Kidney (tissue), 14 donors: ENCODE measurements around the gene PCYOX1L. TPM values are rescaled to one million over a fixed set of nuclear protein-coding genes. Genes with fewer than 3 reads are reported as not detected.

Experiments used
- DNase-seq, 5 donors: peaks; one replicate each; pipeline ENCODE4 v3.0.0-alpha.2; 2013 to 2020
- FAIRE-seq: peaks from 2 replicates; lab custom pipeline; 2012; peaks lifted over from hg19 to GRCh38; lab: Jason Lieb, UNC
- H3K27ac ChIP-seq, 2 donors: one replicate each; pipeline ENCODE4 v1.7.0; 2013; ENCODE audit warnings: low read depth in 2 of 2, low read length in 2 of 2, inconsistent platforms in 1 of 2
- H3K27me3 ChIP-seq: one replicate; pipeline ENCODE4 v1.7.1; 2013; ENCODE audit warnings: low read length, inconsistent platforms; ENCODE audit not compliant: control insufficient read depth, insufficient read depth
- H3K36me3 ChIP-seq, 3 donors: one replicate each; pipeline versions ENCODE4 v1.7.0 to v1.7.1; 2013; ENCODE audit warnings: low read length in 3 of 3, control low read depth in 1 of 3, inconsistent platforms in 1 of 3; ENCODE audit not compliant: insufficient read depth in 3 of 3, control insufficient read depth in 2 of 3
- H3K4me1 ChIP-seq, 3 donors: one replicate each; pipeline versions ENCODE4 v1.7.0 to v1.7.1; 2013; ENCODE audit warnings: low read length in 3 of 3, inconsistent platforms in 1 of 3, low read depth in 1 of 3; ENCODE audit not compliant: control insufficient read depth in 2 of 3, insufficient read depth in 2 of 3
- H3K4me3 ChIP-seq, 3 donors: one replicate each; pipeline versions ENCODE4 v1.7.0 to v1.8.1; 2013; ENCODE audit warnings: low read length in 3 of 3, control low read depth in 1 of 3, inconsistent platforms in 1 of 3
- H3K9ac ChIP-seq, 3 donors: one replicate each; pipeline versions ENCODE4 v1.7.0 to v1.7.1; 2013; ENCODE audit warnings: low read length in 3 of 3, control low read depth in 1 of 3, inconsistent platforms in 1 of 3
- H3K9me3 ChIP-seq, 3 donors: one replicate each; pipeline versions ENCODE4 v1.7.0 to v1.7.1; 2013; ENCODE audit warnings: low read length in 3 of 3, control low read depth in 1 of 3, inconsistent platforms in 1 of 3; ENCODE audit not compliant: control insufficient read depth in 2 of 3, insufficient read depth in 1 of 3
- intact Hi-C: fragments of 100-400 bp; cut with DNase I; formaldehyde crosslinking; loops from one replicate; pipeline ENCODE4 v1.11.1; 2022
- polyA plus RNA-seq: library from polyadenylated mRNA; stranded (reverse); fragments of 350-450 nt; fragmentation: Illumina TruSeq; extraction: RNeasy Lipid Tissue Mini Kit (QIAGEN cat#74804); gene quantifications from one replicate; pipeline ENCODE4 v1.2.3, GENCODE V29; 2014; ENCODE audit warnings: low read depth, low replicate concordance; ENCODE audit not compliant: insufficient read depth
- total RNA-seq: library from RNA; stranded (reverse); fragmentation: NEBNext Ultra II Directional; extraction: Animal tissue kit (Norgen Biotek cat#: 25700); gene quantifications from one replicate; pipeline ENCODE4 v1.2.1, GENCODE V29; 2021
- TF ChIP-seq, protein P1 (sequence below): IDR thresholded peaks from 3 replicates; pipeline ENCODE4 v1.5.1; 2012; ENCODE audit warnings: mild to moderate bottlenecking, moderate library complexity, borderline replicate concordance; ENCODE audit not compliant: insufficient read depth; ENCODE audit errors: extremely low read depth
- donor health status: control.
- donor health status: control.
- donor health status: control.
- donor health status: control.
- donor health status: control.
- donor health status: DM: yes; HTN: yes; CAD: no.
- donor health status: Normal renal cell carcinoma (clear cell type).

Gene PCYOX1L
- total and polyA plus RNA-seq, 2 donors from 2014 or later, result 7.2 to 9.0 TPM

DNA sequence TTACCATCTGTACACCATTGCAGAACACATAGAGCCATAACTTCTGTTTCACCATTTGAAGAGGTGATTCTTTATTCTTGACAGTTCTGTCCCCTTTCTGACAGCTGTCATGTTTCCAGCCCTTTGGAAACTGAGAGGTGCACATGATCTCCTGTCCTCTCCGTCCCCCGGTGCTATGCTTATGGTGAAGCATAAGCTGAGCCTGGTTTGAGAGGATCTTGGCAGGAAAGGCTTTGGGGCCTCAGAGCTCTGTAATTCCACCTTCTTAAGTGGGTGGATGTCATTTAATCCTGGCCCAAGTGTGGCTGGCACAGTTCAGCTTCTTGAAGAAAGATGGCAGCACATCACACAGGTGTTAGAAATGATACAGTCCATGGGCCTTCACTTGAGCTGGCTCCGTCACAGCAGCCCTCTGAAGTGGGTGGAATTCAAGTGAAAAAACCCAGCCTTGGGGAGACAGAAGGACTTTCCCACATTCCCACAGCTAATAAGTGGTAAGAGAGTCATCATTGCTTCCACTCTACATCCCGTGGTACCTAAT, 43.2 kb upstream of the PCYOX1L start:
- Histone ChIP-seq H3K4me3 (no peak overlapping the region), H3K4me1 (peaks cover 0 to 11% (median 0%) of the 10 kb centered on the region in 3 donors), H3K36me3 (no peaks in the 10 kb centered on the region), H3K27ac (no peak overlapping the region), H3K27me3 (no peaks in the 10 kb centered on the region), H3K9ac (no peak overlapping the region), H3K9me3 (no peaks in the 10 kb centered on the region)
- DNase-seq (no peak), FAIRE-seq (no peak)
- intact Hi-C loops, result no loop called here
- TF ChIP-seq, protein P1, sequence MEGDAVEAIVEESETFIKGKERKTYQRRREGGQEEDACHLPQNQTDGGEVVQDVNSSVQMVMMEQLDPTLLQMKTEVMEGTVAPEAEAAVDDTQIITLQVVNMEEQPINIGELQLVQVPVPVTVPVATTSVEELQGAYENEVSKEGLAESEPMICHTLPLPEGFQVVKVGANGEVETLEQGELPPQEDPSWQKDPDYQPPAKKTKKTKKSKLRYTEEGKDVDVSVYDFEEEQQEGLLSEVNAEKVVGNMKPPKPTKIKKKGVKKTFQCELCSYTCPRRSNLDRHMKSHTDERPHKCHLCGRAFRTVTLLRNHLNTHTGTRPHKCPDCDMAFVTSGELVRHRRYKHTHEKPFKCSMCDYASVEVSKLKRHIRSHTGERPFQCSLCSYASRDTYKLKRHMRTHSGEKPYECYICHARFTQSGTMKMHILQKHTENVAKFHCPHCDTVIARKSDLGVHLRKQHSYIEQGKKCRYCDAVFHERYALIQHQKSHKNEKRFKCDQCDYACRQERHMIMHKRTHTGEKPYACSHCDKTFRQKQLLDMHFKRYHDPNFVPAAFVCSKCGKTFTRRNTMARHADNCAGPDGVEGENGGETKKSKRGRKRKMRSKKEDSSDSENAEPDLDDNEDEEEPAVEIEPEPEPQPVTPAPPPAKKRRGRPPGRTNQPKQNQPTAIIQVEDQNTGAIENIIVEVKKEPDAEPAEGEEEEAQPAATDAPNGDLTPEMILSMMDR, result no peak

DNA sequence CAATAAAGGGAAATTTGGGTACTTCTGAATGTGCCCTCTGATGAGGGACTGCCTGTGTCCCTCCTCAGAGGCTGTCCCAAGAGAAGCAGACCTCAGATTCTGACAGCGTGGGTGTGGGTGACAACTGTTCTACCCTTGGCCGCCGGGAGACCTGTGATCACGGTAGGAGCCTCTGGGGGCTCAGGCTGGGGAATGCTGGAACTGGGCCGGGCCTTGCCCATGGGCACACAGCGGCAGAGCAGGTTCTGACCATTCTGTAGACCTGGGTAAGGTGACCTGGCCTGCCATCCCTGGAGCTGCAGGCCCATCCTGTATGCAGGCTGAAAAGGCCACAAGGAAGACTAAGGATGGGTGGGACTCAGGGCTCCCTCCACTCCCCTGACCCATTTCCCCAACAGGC, 42.1 kb upstream of the PCYOX1L start:
- Histone ChIP-seq H3K4me3 (no peak overlapping the region), H3K9ac (no peak overlapping the region), H3K27ac (no peak overlapping the region), H3K4me1 (peaks cover 0 to 20% (median 9%) of the 10 kb centered on the region in 3 donors), H3K36me3 (no peaks in the 10 kb centered on the region), H3K9me3 (no peaks in the 10 kb centered on the region), H3K27me3 (no peaks in the 10 kb centered on the region)
- DNase-seq (no peak), FAIRE-seq (no peak)
- intact Hi-C loops, result no loop called here
- TF ChIP-seq, protein P1, result no peak

DNA sequence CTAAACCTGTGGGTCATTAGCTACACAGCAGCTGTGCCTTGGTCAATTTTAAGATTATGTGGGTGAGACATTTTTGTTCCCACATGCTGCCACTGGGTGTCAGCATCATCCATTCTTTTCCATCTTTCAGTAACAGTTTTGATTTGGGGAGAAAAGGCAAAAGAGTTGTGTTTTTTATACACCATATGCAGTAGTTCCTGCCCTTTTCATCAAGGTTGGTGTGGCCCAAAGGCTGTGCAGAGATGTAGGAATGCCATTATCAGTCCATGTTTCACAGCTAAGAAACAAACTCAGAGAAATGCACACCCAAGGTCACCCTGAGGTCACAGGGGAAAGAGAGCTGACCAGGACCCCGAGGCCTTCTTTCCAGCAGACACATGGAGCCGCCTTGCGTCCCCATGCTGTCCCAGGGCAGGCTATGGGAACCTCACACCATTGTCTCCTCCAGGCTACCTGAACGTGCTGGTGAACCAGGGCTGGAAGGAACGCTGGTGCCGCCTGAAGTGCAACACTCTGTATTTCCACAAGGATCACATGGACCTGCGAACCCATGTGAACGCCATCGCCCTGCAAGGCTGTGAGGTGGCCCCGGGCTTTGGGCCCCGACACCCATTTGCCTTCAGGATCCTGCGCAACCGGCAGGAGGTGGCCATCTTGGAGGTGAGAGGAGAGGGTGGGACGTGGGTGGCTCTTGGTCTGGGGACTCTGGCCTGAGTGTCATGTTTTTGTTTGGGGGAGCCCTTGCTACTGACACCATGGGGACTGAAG, 40.4 kb upstream of the PCYOX1L start:
- H3K27ac ChIP-seq, result peak overlapping the region; percentile 7 to 48
- H3K27me3 ChIP-seq, result no peaks in the 10 kb centered on the region
- H3K9ac ChIP-seq, result no peak overlapping the region
- H3K36me3 ChIP-seq, result no peaks in the 10 kb centered on the region
- DNase-seq, result peak in 3 of 5 donors; percentile 43 to 85 (median 55)
- TF ChIP-seq, protein P1, result peak; percentile 75
- H3K4me3 ChIP-seq, result no peak overlapping the region
- H3K9me3 ChIP-seq, result no peaks in the 10 kb centered on the region
- peaks cover 0 to 23% (median 23%) of the 10 kb centered on the region in 3 donors for H3K4me1 ChIP-seq
- intact Hi-C loops, result no loop called here
- FAIRE-seq, result peak; percentile 70
